Neural crest cell (in vitro differentiated cells): Measurements from ENCODE around the gene EFCC1. TPM values are rescaled to one million over a fixed set of nuclear protein-coding genes. Genes with fewer than 3 reads are reported as not detected.
"Not testable (repeated sequence)": the region's sequence is repeated elsewhere in the genome, so short reads cannot be mapped to it uniquely, and the experiment has no call there.

Experiments
- DNase-seq: peaks from one replicate; pipeline ENCODE4 v3.0.0; 2021; ENCODE audit warnings: low read depth, mixed read lengths, low spot score
- H3K27ac Mint-ChIP-seq: one replicate; pipeline ENCODE4 v1.8.0; 2021; ENCODE audit warnings: mild to moderate bottlenecking, mixed read lengths; ENCODE audit not compliant: unreplicated experiment
- H3K27me3 Mint-ChIP-seq: 2 replicates; pipeline ENCODE4 v1.8.0; 2021; ENCODE audit warnings: low read depth, mild to moderate bottlenecking, mixed read lengths
- H3K36me3 Mint-ChIP-seq: 2 replicates; pipeline ENCODE4 v1.8.0; 2021; ENCODE audit warnings: low read depth, mild to moderate bottlenecking, mixed read lengths
- H3K4me1 Mint-ChIP-seq: 2 replicates; pipeline ENCODE4 v1.8.0; 2021; ENCODE audit warnings: mixed read lengths
- H3K4me3 Mint-ChIP-seq: one replicate; pipeline ENCODE4 v1.8.0; 2021; ENCODE audit warnings: mild to moderate bottlenecking, mixed read lengths
- H3K9me3 Mint-ChIP-seq: 2 replicates; pipeline ENCODE4 v1.8.0; 2021; ENCODE audit warnings: mixed read lengths
- CTCF ChIP-seq: fragments of 200-600 bp; sonication (generic); conservative IDR thresholded peaks from 2 replicates; pipeline ENCODE4 v1.5.0; 2021; ENCODE audit warnings: antibody characterized with exemption, mild to moderate bottlenecking
- total RNA-seq: library from RNA; stranded (reverse); gene quantifications from 2 replicates; pipeline ENCODE4 v1.2.1, GENCODE V29; 2021

Gene EFCC1
- total RNA-seq, 1 donor from 2014 or later, result 11.8 TPM

- Mint-ChIP-seq H3K4me3 (no peak overlapping the region), H3K9me3 (no peaks in the 10 kb centered on the region), H3K27me3 (no peaks in the 10 kb centered on the region), H3K27ac (no peak overlapping the region), H3K4me1 (no peaks in the 10 kb centered on the region), H3K36me3 (no peaks in the 10 kb centered on the region)
- DNase-seq, result no peak
- TF ChIP-seq CTCF, result no peak
Observed at GRCh38 chr3:129084501-129084900, 83.4 kb downstream of the EFCC1 start.

GRCh38 chr3:129085165-129085715, 84.1 kb downstream of the EFCC1 start:
- no peaks in the 10 kb centered on the region for H3K4me1 Mint-ChIP-seq
- no peaks in the 10 kb centered on the region for H3K36me3 Mint-ChIP-seq
- no peak for DNase-seq
- no peaks in the 10 kb centered on the region for H3K9me3 Mint-ChIP-seq
- H3K4me3 Mint-ChIP-seq, result peak overlapping the region; percentile 31
- peak overlapping the region; percentile 84 for H3K27ac Mint-ChIP-seq
- no peaks in the 10 kb centered on the region for H3K27me3 Mint-ChIP-seq
- no peak for TF ChIP-seq CTCF

GRCh38 chr3:129085818-129086217, 84.7 kb downstream of the EFCC1 start:
- Mint-ChIP-seq H3K36me3 (no peaks in the 10 kb centered on the region), H3K4me1 (no peaks in the 10 kb centered on the region), H3K27me3 (no peaks in the 10 kb centered on the region), H3K9me3 (no peaks in the 10 kb centered on the region), H3K4me3 (no peak overlapping the region), H3K27ac (peak overlapping the region; percentile 84)
- no peak for TF ChIP-seq CTCF
- no peak for DNase-seq

GRCh38 chr3:129087138-129087702, 86.1 kb downstream of the EFCC1 start:
- no peak for TF ChIP-seq CTCF
- no peak for DNase-seq
- no peaks in the 10 kb centered on the region for H3K4me1 Mint-ChIP-seq
- H3K4me3 Mint-ChIP-seq, result no peak overlapping the region
- no peak overlapping the region for H3K27ac Mint-ChIP-seq
- H3K27me3 Mint-ChIP-seq, result no peaks in the 10 kb centered on the region
- H3K36me3 Mint-ChIP-seq, result no peaks in the 10 kb centered on the region
- no peaks in the 10 kb centered on the region for H3K9me3 Mint-ChIP-seq

GRCh38 chr3:129087904-129088303, 86.8 kb downstream of the EFCC1 start:
- not testable (repeated sequence) for H3K4me1 Mint-ChIP-seq, H3K4me3 Mint-ChIP-seq, H3K9me3 Mint-ChIP-seq, H3K27me3 Mint-ChIP-seq, H3K27ac Mint-ChIP-seq, H3K36me3 Mint-ChIP-seq
- peak; percentile 35 for DNase-seq

- not testable (repeated sequence) for DNase-seq, H3K27ac Mint-ChIP-seq, H3K4me3 Mint-ChIP-seq, H3K9me3 Mint-ChIP-seq, H3K4me1 Mint-ChIP-seq, H3K27me3 Mint-ChIP-seq, H3K36me3 Mint-ChIP-seq
Observed at GRCh38 chr3:129088312-129088711, 87.2 kb downstream of the EFCC1 start.

Other genes with a start within 250 kb of the EFCC1 start
- 60.2 and 60.6 TPM in 2 replicates for gene ACAD9, start 121.7 kb upstream of the EFCC1 start, total RNA-seq
- gene CFAP92, start 7.2 kb upstream of the EFCC1 start, total RNA-seq, result 8.7 and 8.8 TPM in 2 replicates
- gene GP9, start 59.5 kb downstream of the EFCC1 start, total RNA-seq, result not detected in 2 replicates
- gene RAB43, start 120.5 kb downstream of the EFCC1 start, total RNA-seq, result 9.6 and 11.4 TPM in 2 replicates
- 31.4 and 34.7 TPM in 2 replicates for gene ISY1, start 159.8 kb downstream of the EFCC1 start, total RNA-seq
- 314 and 319 TPM in 2 replicates for gene CNBP, start 182.6 kb downstream of the EFCC1 start, total RNA-seq
- 116 and 122 TPM in 2 replicates for gene COPG1, start 248.3 kb downstream of the EFCC1 start, total RNA-seq